ENCODE results near the gene S100A7. TPM values are rescaled to one million over a fixed set of nuclear protein-coding genes. Genes with fewer than 3 reads are reported as not detected.

S100A7 gene
- total RNA-seq, 1 donor from 2014 or later: not detected

DNA sequence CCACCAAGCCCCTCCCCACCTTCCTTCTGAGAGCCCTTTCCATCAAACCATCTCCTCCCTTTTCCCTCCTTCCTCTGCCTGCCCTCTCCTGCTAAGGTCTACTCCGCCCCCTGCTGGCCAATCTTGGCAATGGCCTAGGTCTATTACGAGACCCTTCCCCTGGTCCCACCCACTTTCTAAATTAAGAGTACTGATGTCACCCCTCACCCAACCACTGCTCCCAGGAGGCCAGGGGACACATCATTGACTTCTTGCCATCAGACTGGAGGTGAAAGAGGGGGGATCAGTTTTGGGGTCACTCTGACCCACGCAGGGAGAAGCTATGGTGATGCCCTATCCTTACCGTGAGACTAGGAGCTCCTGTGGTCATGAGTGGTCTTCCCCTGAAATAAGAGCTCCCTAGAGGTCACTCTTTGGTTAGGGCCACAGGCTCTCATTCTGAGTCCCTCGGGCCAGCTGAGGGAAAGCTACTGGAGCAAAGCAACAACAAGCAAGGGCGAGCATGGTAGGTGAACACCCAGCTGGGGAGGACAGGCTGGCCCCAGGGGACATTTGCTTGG lies 34.6 kb upstream of the S100A7 start:
- Histone ChIP-seq H3K27ac (ENCODE audit: low read depth, low read length) (no peak overlapping the region), H3K4me3 (ENCODE audit: low read length in 3 of 3) (no peak overlapping the region), H3K4me1 (ENCODE audit: control insufficient read depth in 3 of 3, insufficient read depth in 3 of 3, low read length in 3 of 3) (peaks cover 8 to 20% (median 18%) of the 10 kb centered on the region in 3 donors)

GRCh38 chr1:153493343-153493960 lies 33.0 kb upstream of the S100A7 start:
- Histone ChIP-seq H3K27me3 (ENCODE audit: control insufficient read depth in 3 of 3, insufficient read depth in 3 of 3, low read length in 3 of 3) (no peaks in the 10 kb centered on the region), H3K9ac (ENCODE audit: low read depth in 1 of 3, low read length in 3 of 3) (no peak overlapping the region), H3K4me1 (ENCODE audit: control insufficient read depth in 3 of 3, insufficient read depth in 3 of 3, low read length in 3 of 3) (peaks cover 13 to 36% (median 29%) of the 10 kb centered on the region in 3 donors), H3K9me3 (ENCODE audit: control insufficient read depth in 3 of 3, low read length in 3 of 3) (no peaks in the 10 kb centered on the region), H3K36me3 (ENCODE audit: control insufficient read depth in 3 of 3, insufficient read depth in 3 of 3, low read length in 3 of 3) (no peaks in the 10 kb centered on the region), H3K4me3 (ENCODE audit: low read length in 3 of 3) (no peak overlapping the region), H3K27ac (ENCODE audit: low read depth, low read length) (no peak overlapping the region)

More for the DNA sequence above, 34.6 kb upstream of the S100A7 start:
- Histone ChIP-seq H3K36me3 (ENCODE audit: control insufficient read depth in 3 of 3, insufficient read depth in 3 of 3, low read length in 3 of 3) (no peaks in the 10 kb centered on the region), H3K9ac (ENCODE audit: low read depth in 1 of 3, low read length in 3 of 3) (peak overlapping the region in 1 of 3 donors; percentile 3), H3K9me3 (ENCODE audit: control insufficient read depth in 3 of 3, low read length in 3 of 3) (no peaks in the 10 kb centered on the region), H3K27me3 (ENCODE audit: control insufficient read depth in 3 of 3, insufficient read depth in 3 of 3, low read length in 3 of 3) (no peaks in the 10 kb centered on the region)

GRCh38 chr1:153490272-153491051 lies 30.0 kb upstream of the S100A7 start:
- H3K27me3 ChIP-seq (ENCODE audit: control insufficient read depth in 3 of 3, insufficient read depth in 3 of 3, low read length in 3 of 3): no peaks in the 10 kb centered on the region
- H3K4me3 ChIP-seq (ENCODE audit: low read length in 3 of 3): peak overlapping the region in 2 of 3 donors; percentile 27 to 29
- H3K4me1 ChIP-seq (ENCODE audit: control insufficient read depth in 3 of 3, insufficient read depth in 3 of 3, low read length in 3 of 3): peaks cover 13 to 39% (median 29%) of the 10 kb centered on the region in 3 donors
- peak overlapping the region in 1 of 3 donors; percentile 47 for H3K9ac ChIP-seq (ENCODE audit: low read depth in 1 of 3, low read length in 3 of 3)
- peak overlapping the region; percentile 74 for H3K27ac ChIP-seq (ENCODE audit: low read depth, low read length)
- no peaks in the 10 kb centered on the region for H3K36me3 ChIP-seq (ENCODE audit: control insufficient read depth in 3 of 3, insufficient read depth in 3 of 3, low read length in 3 of 3)
- H3K9me3 ChIP-seq (ENCODE audit: control insufficient read depth in 3 of 3, low read length in 3 of 3): no peaks in the 10 kb centered on the region

DNA sequence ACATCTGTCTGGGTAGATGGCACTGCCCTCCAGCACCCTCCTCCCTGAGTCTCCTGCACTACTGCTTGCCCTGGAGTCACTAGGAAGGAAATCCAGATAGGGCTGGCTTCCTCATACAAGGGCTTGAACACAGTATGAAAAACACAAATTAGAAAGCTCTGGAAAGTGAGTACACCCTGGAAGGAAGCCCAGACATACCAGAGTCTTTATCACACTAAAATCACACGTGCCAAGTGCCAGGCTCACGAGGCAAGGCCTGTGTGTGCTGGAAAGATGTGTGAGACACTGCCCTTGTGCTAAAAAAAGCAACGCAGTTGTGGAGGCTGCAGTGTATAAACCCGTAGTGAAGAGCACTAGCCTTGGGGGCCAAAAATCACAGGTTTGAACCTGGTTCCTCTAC lies 28.3 kb upstream of the S100A7 start:
- H3K27ac ChIP-seq (ENCODE audit: low read depth, low read length): peak overlapping the region; percentile 74
- no peak overlapping the region for H3K4me3 ChIP-seq (ENCODE audit: low read length in 3 of 3)
- no peaks in the 10 kb centered on the region for H3K27me3 ChIP-seq (ENCODE audit: control insufficient read depth in 3 of 3, insufficient read depth in 3 of 3, low read length in 3 of 3)
- no peaks in the 10 kb centered on the region for H3K9me3 ChIP-seq (ENCODE audit: control insufficient read depth in 3 of 3, low read length in 3 of 3)
- peak overlapping the region in 1 of 3 donors; percentile 16 for H3K9ac ChIP-seq (ENCODE audit: low read depth in 1 of 3, low read length in 3 of 3)
- H3K36me3 ChIP-seq (ENCODE audit: control insufficient read depth in 3 of 3, insufficient read depth in 3 of 3, low read length in 3 of 3): no peaks in the 10 kb centered on the region
- peaks cover 13 to 32% (median 24%) of the 10 kb centered on the region in 3 donors for H3K4me1 ChIP-seq (ENCODE audit: control insufficient read depth in 3 of 3, insufficient read depth in 3 of 3, low read length in 3 of 3)

DNA sequence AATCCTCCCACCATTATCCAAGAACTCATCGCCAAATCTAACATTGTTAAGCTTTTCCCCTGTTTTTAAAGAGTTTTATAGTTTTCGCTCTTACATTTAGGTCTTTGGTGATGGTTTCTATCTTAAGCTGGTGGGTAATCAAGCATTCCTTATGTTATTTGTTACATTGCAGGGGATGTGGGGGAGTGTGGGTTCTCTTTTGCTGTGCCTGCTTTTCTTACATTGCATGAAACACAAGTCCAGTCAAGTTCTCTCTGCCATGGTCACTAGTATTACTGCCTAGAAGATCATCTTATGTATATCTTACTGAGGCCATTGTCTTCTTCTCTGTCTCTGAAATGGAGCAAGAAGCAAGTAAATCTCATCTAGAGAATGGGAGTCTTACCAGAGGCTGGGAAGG lies 27.3 kb upstream of the S100A7 start:
- Histone ChIP-seq H3K9ac (ENCODE audit: low read depth in 1 of 3, low read length in 3 of 3) (no peak overlapping the region), H3K36me3 (ENCODE audit: control insufficient read depth in 3 of 3, insufficient read depth in 3 of 3, low read length in 3 of 3) (no peaks in the 10 kb centered on the region), H3K9me3 (ENCODE audit: control insufficient read depth in 3 of 3, low read length in 3 of 3) (no peaks in the 10 kb centered on the region), H3K27me3 (ENCODE audit: control insufficient read depth in 3 of 3, insufficient read depth in 3 of 3, low read length in 3 of 3) (no peaks in the 10 kb centered on the region), H3K4me3 (ENCODE audit: low read length in 3 of 3) (no peak overlapping the region), H3K4me1 (ENCODE audit: control insufficient read depth in 3 of 3, insufficient read depth in 3 of 3, low read length in 3 of 3) (peaks cover 13 to 32% (median 24%) of the 10 kb centered on the region in 3 donors), H3K27ac (ENCODE audit: low read depth, low read length) (no peak overlapping the region)

GRCh38 chr1:153485863-153486262 lies 25.4 kb upstream of the S100A7 start:
- Histone ChIP-seq H3K27ac (ENCODE audit: low read depth, low read length) (no peak overlapping the region), H3K36me3 (ENCODE audit: control insufficient read depth in 3 of 3, insufficient read depth in 3 of 3, low read length in 3 of 3) (no peaks in the 10 kb centered on the region), H3K4me3 (ENCODE audit: low read length in 3 of 3) (no peak overlapping the region), H3K9me3 (ENCODE audit: control insufficient read depth in 3 of 3, low read length in 3 of 3) (no peaks in the 10 kb centered on the region), H3K4me1 (ENCODE audit: control insufficient read depth in 3 of 3, insufficient read depth in 3 of 3, low read length in 3 of 3) (peaks cover 13 to 27% (median 18%) of the 10 kb centered on the region in 3 donors), H3K9ac (ENCODE audit: low read depth in 1 of 3, low read length in 3 of 3) (no peak overlapping the region), H3K27me3 (ENCODE audit: control insufficient read depth in 3 of 3, insufficient read depth in 3 of 3, low read length in 3 of 3) (no peaks in the 10 kb centered on the region)

GRCh38 chr1:153483776-153484175 lies 23.3 kb upstream of the S100A7 start:
- Histone ChIP-seq H3K4me3 (ENCODE audit: low read length in 3 of 3) (no peak overlapping the region), H3K36me3 (ENCODE audit: control insufficient read depth in 3 of 3, insufficient read depth in 3 of 3, low read length in 3 of 3) (no peaks in the 10 kb centered on the region), H3K27ac (ENCODE audit: low read depth, low read length) (no peak overlapping the region), H3K9ac (ENCODE audit: low read depth in 1 of 3, low read length in 3 of 3) (no peak overlapping the region), H3K9me3 (ENCODE audit: control insufficient read depth in 3 of 3, low read length in 3 of 3) (no peaks in the 10 kb centered on the region), H3K4me1 (ENCODE audit: control insufficient read depth in 3 of 3, insufficient read depth in 3 of 3, low read length in 3 of 3) (peaks cover 1 to 6% (median 4%) of the 10 kb centered on the region in 3 donors), H3K27me3 (ENCODE audit: control insufficient read depth in 3 of 3, insufficient read depth in 3 of 3, low read length in 3 of 3) (no peaks in the 10 kb centered on the region)

- no peak overlapping the region for H3K27ac ChIP-seq (ENCODE audit: low read depth, low read length)
These were observed 20.7 kb upstream of the S100A7 start for GRCh38 chr1:153481124-153481523.

GRCh38 chr1:153478692-153479618 lies 18.5 kb upstream of the S100A7 start:
- Histone ChIP-seq H3K27me3 (ENCODE audit: control insufficient read depth in 3 of 3, insufficient read depth in 3 of 3, low read length in 3 of 3) (no peaks in the 10 kb centered on the region), H3K9ac (ENCODE audit: low read depth in 1 of 3, low read length in 3 of 3) (no peak overlapping the region), H3K9me3 (ENCODE audit: control insufficient read depth in 3 of 3, low read length in 3 of 3) (no peaks in the 10 kb centered on the region), H3K27ac (ENCODE audit: low read depth, low read length) (no peak overlapping the region), H3K4me3 (ENCODE audit: low read length in 3 of 3) (no peak overlapping the region), H3K4me1 (ENCODE audit: control insufficient read depth in 3 of 3, insufficient read depth in 3 of 3, low read length in 3 of 3) (no peaks in the 10 kb centered on the region), H3K36me3 (ENCODE audit: control insufficient read depth in 3 of 3, insufficient read depth in 3 of 3, low read length in 3 of 3) (no peaks in the 10 kb centered on the region)

More at GRCh38 chr1:153481124-153481523, 20.7 kb upstream of the S100A7 start:
- Histone ChIP-seq H3K27me3 (ENCODE audit: control insufficient read depth in 3 of 3, insufficient read depth in 3 of 3, low read length in 3 of 3) (no peaks in the 10 kb centered on the region), H3K4me1 (ENCODE audit: control insufficient read depth in 3 of 3, insufficient read depth in 3 of 3, low read length in 3 of 3) (no peaks in the 10 kb centered on the region), H3K4me3 (ENCODE audit: low read length in 3 of 3) (no peak overlapping the region), H3K36me3 (ENCODE audit: control insufficient read depth in 3 of 3, insufficient read depth in 3 of 3, low read length in 3 of 3) (no peaks in the 10 kb centered on the region), H3K9ac (ENCODE audit: low read depth in 1 of 3, low read length in 3 of 3) (no peak overlapping the region), H3K9me3 (ENCODE audit: control insufficient read depth in 3 of 3, low read length in 3 of 3) (no peaks in the 10 kb centered on the region)

Measured in skeletal muscle tissue (tissue), 4 donors.